SU-DHL-6 (cell line): ENCODE measurements around the gene DOCK8.

Source experiments
- CTCF ChIP-seq: fragments of 200-600 bp; sonication (generic); IDR thresholded peaks from one replicate; pipeline ENCODE4 v1.5.1; 2017; ENCODE audit warnings: antibody characterized with exemption, mild to moderate bottlenecking, low read length, moderate library complexity; ENCODE audit not compliant: insufficient read depth, poor library complexity, severe bottlenecking
- EZH2phosphoT487 ChIP-seq: fragments of 200-600 bp; sonication (generic), shearing (Covaris generic); conservative IDR thresholded peaks from 2 replicates; pipeline ENCODE4 v1.6.1; 2018; ENCODE audit warnings: mild to moderate bottlenecking, antibody characterized with exemption, low read length, moderate library complexity, mixed read lengths

- TF ChIP-seq CTCF (no peak), EZH2phosphoT487 (no peak)
Observed at GRCh38 chr9:250039-250438, 35.4 kb downstream of the DOCK8 start.
